HCT116 (cell line): ENCODE data around the gene POU2AF1. TPM values are rescaled to one million over a fixed set of nuclear protein-coding genes. Genes with fewer than 3 reads are reported as not detected.

ENCODE experiments used
- ATAC-seq: fragments of 200-7000 bp; cut with Tn5 transposase; 2 replicates; pipeline ENCODE4 v1.9.1; 2020; ENCODE audit warnings: mild to moderate bottlenecking, moderate library complexity
- BruUV-seq: library from RNA; stranded (reverse); fragments of 400-500 nt; replicated peaks from 2 replicates; lab custom pipeline; 2021; lab: Mats Ljungman, UMichigan
- CTCF ChIA-PET: fragments of 300-600 bp; sonication (Branson Sonifier 250); formaldehyde crosslinking; loops from one replicate; lab custom pipeline; 2021; ENCODE audit warnings: antibody characterized with exemption; lab: Charles Lee
- POLR2A ChIA-PET: fragments of 300-600, 350-600 bp; sonication (Branson Sonifier 250); formaldehyde crosslinking; loops from one replicate; lab custom pipeline; 2021; ENCODE audit warnings: antibody characterized with exemption; lab: Charles Lee
- RAD21 ChIA-PET, 2 experiments: fragments of 300-600 bp; sonication (Branson Sonifier 250); formaldehyde crosslinking; loops; one replicate each; lab custom pipeline; 2023; ENCODE audit warnings: low total read pairs in 2 of 2; ENCODE audit not compliant: uncharacterized antibody in 2 of 2, unreplicated experiment in 2 of 2, low non-redundant PET in 1 of 2; lab: Charles Lee
- DNase-seq: peaks from one replicate; pipeline ENCODE4 v3.0.0-alpha.2; 2010; ENCODE audit warnings: low read depth, low spot score
- H2AFZ ChIP-seq: fragments of 200-600 bp; shearing (Covaris generic), sonication (generic); 2 replicates; pipeline ENCODE4 v1.6.1; 2017; ENCODE audit warnings: low read depth, mixed run types, mixed read lengths, antibody characterized with exemption, low read length; ENCODE audit not compliant: poor library complexity, severe bottlenecking
- H3K27ac ChIP-seq: 2 replicates; pipeline ENCODE4 v1.5.1; 2012; ENCODE audit warnings: low read depth, low read length
- H3K27me3 ChIP-seq: fragments of 200-600 bp; sonication (generic); 2 replicates; pipeline ENCODE4 v1.6.1; 2016; ENCODE audit warnings: mixed run types, low read length, mixed read lengths; ENCODE audit not compliant: insufficient read depth
- H3K36me3 ChIP-seq, 2 experiments: fragments of 200-500 bp in 1 of 2; fragments of 200-600 bp in 1 of 2; sonication (Bioruptor generic) in 1 of 2; sonication (generic) in 1 of 2; 2 replicates each; pipeline versions ENCODE4 v1.5.1 to v1.6.1; 2014 to 2016; ENCODE audit warnings: low read length in 2 of 2, inconsistent platforms in 1 of 2, mixed read lengths in 1 of 2, mixed run types in 1 of 2; ENCODE audit not compliant: insufficient read depth in 2 of 2, control insufficient read depth in 1 of 2
- H3K4me1 ChIP-seq, 2 experiments: fragments of 200-600 bp in 1 of 2; sonication (generic) in 1 of 2; 2 replicates each; pipeline versions ENCODE4 v1.5.1 to v1.6.1; 2012 to 2017; ENCODE audit warnings: low read length in 2 of 2, inconsistent platforms in 1 of 2, mild to moderate bottlenecking in 1 of 2, mixed read lengths in 1 of 2, mixed run types in 1 of 2, moderate library complexity in 1 of 2; ENCODE audit not compliant: insufficient read depth in 2 of 2, control insufficient read depth in 1 of 2
- H3K4me2 ChIP-seq: fragments of 200-600 bp; sonication (generic); 2 replicates; pipeline ENCODE4 v1.6.1; 2017; ENCODE audit warnings: mixed run types, low read length, mixed read lengths
- H3K4me3 ChIP-seq, 2 experiments: fragments of 200-600 bp in 1 of 2; sonication (generic) in 1 of 2; replicated peaks in 1 of 2; 2 replicates each; pipeline ENCODE4 v1.5.1; 2011 to 2016; ENCODE audit warnings: low read length in 2 of 2, control low read depth in 1 of 2, low read depth in 1 of 2, mild to moderate bottlenecking in 1 of 2, mixed read lengths in 1 of 2, mixed run types in 1 of 2
- H3K79me2 ChIP-seq: fragments of 200-600 bp; sonication (generic); 2 replicates; pipeline ENCODE4 v1.6.1; 2017; ENCODE audit warnings: mild to moderate bottlenecking, mixed run types, low read length, moderate library complexity, mixed read lengths; ENCODE audit not compliant: insufficient read depth
- H3K9ac ChIP-seq: fragments of 200-600 bp; sonication (generic); 2 replicates; pipeline ENCODE4 v1.6.1; 2016; ENCODE audit warnings: low read length, mixed read lengths
- H3K9me2 ChIP-seq: fragments of 200-600 bp; sonication (generic), shearing (Covaris generic); 2 replicates; pipeline ENCODE4 v1.6.1; 2017; ENCODE audit warnings: mixed run types, mild to moderate bottlenecking, moderate library complexity; ENCODE audit not compliant: insufficient read depth
- H3K9me3 ChIP-seq, 2 experiments: fragments of 200-500 bp in 1 of 2; fragments of 200-600 bp in 1 of 2; sonication (Bioruptor generic) in 1 of 2; sonication (generic) in 1 of 2; 2 replicates each; pipeline ENCODE4 v1.6.1; 2014 to 2017; ENCODE audit warnings: low read length in 2 of 2, mixed read lengths in 2 of 2, inconsistent platforms in 1 of 2, low read depth in 1 of 2, mild to moderate bottlenecking in 1 of 2, mixed run types in 1 of 2, moderate library complexity in 1 of 2; ENCODE audit not compliant: control insufficient read depth in 1 of 2, insufficient read depth in 1 of 2
- H4K20me1 ChIP-seq: fragments of 200-600 bp; sonication (generic), shearing (Covaris generic); 2 replicates; pipeline ENCODE4 v1.6.1; 2017; ENCODE audit warnings: mixed run types, mild to moderate bottlenecking, moderate library complexity; ENCODE audit not compliant: insufficient read depth
- CEBPB ChIP-seq: IDR thresholded peaks from 2 replicates; pipeline ENCODE4 v1.6.1; 2012; ENCODE audit warnings: low read depth
- EGR1 ChIP-seq: IDR thresholded peaks from 2 replicates; pipeline ENCODE4 v1.6.1; 2012; ENCODE audit warnings: low read depth
- ELF1 ChIP-seq: IDR thresholded peaks from 2 replicates; pipeline ENCODE4 v1.6.1; 2012; ENCODE audit warnings: low read depth, borderline replicate concordance
- EZH2 ChIP-seq: fragments of 200-600 bp; sonication (generic); IDR thresholded peaks from 2 replicates; pipeline ENCODE4 v1.6.1; 2017; ENCODE audit warnings: antibody characterized with exemption, mixed run types
- EZH2phosphoT487 ChIP-seq: fragments of 200-600 bp; IDR thresholded peaks from 2 replicates; pipeline ENCODE4 v1.6.1; 2018; ENCODE audit warnings: antibody characterized with exemption, borderline replicate concordance
- FOSL1 ChIP-seq: IDR thresholded peaks from 2 replicates; pipeline ENCODE4 v1.6.1; 2012; ENCODE audit warnings: low read depth
- JUND ChIP-seq: IDR thresholded peaks from 2 replicates; pipeline ENCODE4 v1.6.1; 2012
- POLR2A ChIP-seq: IDR thresholded peaks from 2 replicates; pipeline ENCODE4 v1.7.0; 2011; ENCODE audit warnings: borderline replicate concordance; ENCODE audit not compliant: insufficient read depth, insufficient read length; ENCODE audit errors: extremely low read depth
- POLR2AphosphoS5 ChIP-seq: IDR thresholded peaks from 2 replicates; pipeline ENCODE4 v1.6.1; 2011; ENCODE audit warnings: mild to moderate bottlenecking, low read depth, low read length, moderate library complexity
- SIN3A ChIP-seq: IDR thresholded peaks from 2 replicates; pipeline ENCODE4 v1.6.1; 2012; ENCODE audit warnings: low read depth
- TCF7L2 ChIP-seq: IDR thresholded peaks from 2 replicates; pipeline ENCODE4 v1.7.0; 2011; ENCODE audit warnings: borderline replicate concordance, inconsistent platforms; ENCODE audit not compliant: insufficient read depth, insufficient read length; ENCODE audit errors: extremely low read depth
- YY1 ChIP-seq: IDR thresholded peaks from 2 replicates; pipeline ENCODE4 v1.6.1; 2011; ENCODE audit warnings: low read length, low read depth, moderate library complexity, mild to moderate bottlenecking; ENCODE audit not compliant: insufficient replicate concordance; ENCODE audit errors: extremely low read depth
- ZFX ChIP-seq: fragments of 450-650 bp; IDR thresholded peaks from 2 replicates; pipeline ENCODE4 v1.6.1; 2017
- ZNF274 ChIP-seq: fragments of 200-500 bp; sonication (Bioruptor generic); IDR thresholded peaks from 2 replicates; pipeline ENCODE4 v1.6.1; 2014; ENCODE audit warnings: mild to moderate bottlenecking, low read depth, low read length, inconsistent platforms
- intact Hi-C: fragments of 100-400 bp; cut with micrococcal nuclease; formaldehyde crosslinking; loops from 2 replicates; pipeline ENCODE4 v1.10.0; 2022
- total RNA-seq: library from RNA; stranded (reverse); gene quantifications from one replicate; pipeline ENCODE4 v1.2.1, GENCODE V29; 2021; ENCODE audit not compliant: unreplicated experiment
- TF ChIP-seq, protein P1 (sequence below): IDR thresholded peaks from 2 replicates; pipeline ENCODE4 v1.6.1; 2012; ENCODE audit warnings: low read depth
- TF ChIP-seq, protein P2 (sequence below): IDR thresholded peaks from 2 replicates; pipeline ENCODE4 v1.6.1; 2011; ENCODE audit warnings: mild to moderate bottlenecking, low read length, moderate library complexity; ENCODE audit not compliant: insufficient replicate concordance; ENCODE audit errors: extremely low read depth
- TF ChIP-seq, protein P3 (sequence below): IDR thresholded peaks from 2 replicates; pipeline ENCODE4 v1.6.1; 2012

The POU2AF1 gene
- total RNA-seq, 1 experiment from 2014 or later = 0.17 TPM

DNA sequence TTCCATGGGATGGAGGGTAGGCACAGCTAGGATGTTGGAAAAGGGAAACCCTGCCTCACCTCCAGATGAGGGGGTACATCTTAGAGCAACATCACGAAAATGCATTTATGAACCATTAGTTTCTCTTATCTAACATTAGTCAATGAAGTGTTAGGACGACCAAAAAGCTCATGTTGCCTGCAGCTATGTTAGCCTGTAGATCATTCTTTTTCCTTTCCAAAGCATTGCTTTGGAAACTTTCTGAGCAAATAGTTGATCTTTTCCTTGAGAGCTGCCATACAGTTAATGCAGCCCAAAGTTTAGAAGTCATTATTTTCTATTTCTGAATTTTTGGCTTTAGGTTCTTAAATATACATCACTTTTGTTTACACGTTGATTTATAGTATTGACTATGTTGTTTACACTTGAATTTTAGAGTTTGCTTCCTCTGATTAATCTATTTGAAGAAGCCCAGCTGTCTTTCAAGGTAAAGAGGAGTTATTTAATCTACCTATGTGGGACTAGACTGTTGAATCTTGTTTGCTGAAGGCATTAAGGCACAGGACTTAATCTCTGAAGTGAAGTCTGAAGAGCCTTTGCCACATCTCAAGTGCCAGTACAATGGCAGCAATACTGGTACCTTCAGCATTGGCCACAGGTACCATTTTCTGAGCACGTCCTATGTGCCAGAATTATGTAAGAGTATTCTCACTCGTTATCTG is 69.7 kb downstream of the POU2AF1 start:
- no peak for DNase-seq
- H3K9ac ChIP-seq = no peak overlapping the region
- CTCF ChIA-PET = no interaction called here

More for the DNA sequence above, 69.7 kb downstream of the POU2AF1 start:
- no peak overlapping the region for H2AFZ ChIP-seq
- H3K27me3 ChIP-seq = peaks cover 46% of the 10 kb centered on the region
- RAD21 ChIA-PET = no interaction called here
- no peaks in the 10 kb centered on the region for H3K9me2 ChIP-seq
- H3K79me2 ChIP-seq = no peaks in the 10 kb centered on the region
- no peak overlapping the region for H3K4me2 ChIP-seq
- BruUV-seq = no TSS peak
- ATAC-seq = no peak
- TF ChIP-seq CEBPB (no peak), JUND (no peak), SIN3A (no peak), ELF1 (no peak), EZH2phosphoT487 (no peak), POLR2A (no peak), POLR2AphosphoS5 (no peak), TCF7L2 (no peak), FOSL1 (no peak), EGR1 (no peak), ZFX (no peak), YY1 (no peak), EZH2 (no peak), ZNF274 (no peak)
- TF ChIP-seq, protein P1, sequence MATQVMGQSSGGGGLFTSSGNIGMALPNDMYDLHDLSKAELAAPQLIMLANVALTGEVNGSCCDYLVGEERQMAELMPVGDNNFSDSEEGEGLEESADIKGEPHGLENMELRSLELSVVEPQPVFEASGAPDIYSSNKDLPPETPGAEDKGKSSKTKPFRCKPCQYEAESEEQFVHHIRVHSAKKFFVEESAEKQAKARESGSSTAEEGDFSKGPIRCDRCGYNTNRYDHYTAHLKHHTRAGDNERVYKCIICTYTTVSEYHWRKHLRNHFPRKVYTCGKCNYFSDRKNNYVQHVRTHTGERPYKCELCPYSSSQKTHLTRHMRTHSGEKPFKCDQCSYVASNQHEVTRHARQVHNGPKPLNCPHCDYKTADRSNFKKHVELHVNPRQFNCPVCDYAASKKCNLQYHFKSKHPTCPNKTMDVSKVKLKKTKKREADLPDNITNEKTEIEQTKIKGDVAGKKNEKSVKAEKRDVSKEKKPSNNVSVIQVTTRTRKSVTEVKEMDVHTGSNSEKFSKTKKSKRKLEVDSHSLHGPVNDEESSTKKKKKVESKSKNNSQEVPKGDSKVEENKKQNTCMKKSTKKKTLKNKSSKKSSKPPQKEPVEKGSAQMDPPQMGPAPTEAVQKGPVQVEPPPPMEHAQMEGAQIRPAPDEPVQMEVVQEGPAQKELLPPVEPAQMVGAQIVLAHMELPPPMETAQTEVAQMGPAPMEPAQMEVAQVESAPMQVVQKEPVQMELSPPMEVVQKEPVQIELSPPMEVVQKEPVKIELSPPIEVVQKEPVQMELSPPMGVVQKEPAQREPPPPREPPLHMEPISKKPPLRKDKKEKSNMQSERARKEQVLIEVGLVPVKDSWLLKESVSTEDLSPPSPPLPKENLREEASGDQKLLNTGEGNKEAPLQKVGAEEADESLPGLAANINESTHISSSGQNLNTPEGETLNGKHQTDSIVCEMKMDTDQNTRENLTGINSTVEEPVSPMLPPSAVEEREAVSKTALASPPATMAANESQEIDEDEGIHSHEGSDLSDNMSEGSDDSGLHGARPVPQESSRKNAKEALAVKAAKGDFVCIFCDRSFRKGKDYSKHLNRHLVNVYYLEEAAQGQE = no peak
- TF ChIP-seq, protein P2, sequence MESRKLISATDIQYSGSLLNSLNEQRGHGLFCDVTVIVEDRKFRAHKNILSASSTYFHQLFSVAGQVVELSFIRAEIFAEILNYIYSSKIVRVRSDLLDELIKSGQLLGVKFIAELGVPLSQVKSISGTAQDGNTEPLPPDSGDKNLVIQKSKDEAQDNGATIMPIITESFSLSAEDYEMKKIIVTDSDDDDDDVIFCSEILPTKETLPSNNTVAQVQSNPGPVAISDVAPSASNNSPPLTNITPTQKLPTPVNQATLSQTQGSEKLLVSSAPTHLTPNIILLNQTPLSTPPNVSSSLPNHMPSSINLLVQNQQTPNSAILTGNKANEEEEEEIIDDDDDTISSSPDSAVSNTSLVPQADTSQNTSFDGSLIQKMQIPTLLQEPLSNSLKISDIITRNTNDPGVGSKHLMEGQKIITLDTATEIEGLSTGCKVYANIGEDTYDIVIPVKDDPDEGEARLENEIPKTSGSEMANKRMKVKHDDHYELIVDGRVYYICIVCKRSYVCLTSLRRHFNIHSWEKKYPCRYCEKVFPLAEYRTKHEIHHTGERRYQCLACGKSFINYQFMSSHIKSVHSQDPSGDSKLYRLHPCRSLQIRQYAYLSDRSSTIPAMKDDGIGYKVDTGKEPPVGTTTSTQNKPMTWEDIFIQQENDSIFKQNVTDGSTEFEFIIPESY = no peak
- TF ChIP-seq, protein P3, sequence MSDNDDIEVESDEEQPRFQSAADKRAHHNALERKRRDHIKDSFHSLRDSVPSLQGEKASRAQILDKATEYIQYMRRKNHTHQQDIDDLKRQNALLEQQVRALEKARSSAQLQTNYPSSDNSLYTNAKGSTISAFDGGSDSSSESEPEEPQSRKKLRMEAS = no peak
- no peaks in the 10 kb centered on the region for H4K20me1 ChIP-seq
- no peaks in the 10 kb centered on the region for H3K36me3 ChIP-seq
- POLR2A ChIA-PET = no interaction called here
- no peak overlapping the region for H3K27ac ChIP-seq
- no peak overlapping the region for H3K4me3 ChIP-seq
- intact Hi-C loops = no loop called here
- H3K9me3 ChIP-seq = no peaks in the 10 kb centered on the region
- no peaks in the 10 kb centered on the region; a peak in 1 of 4 replicates for H3K4me1 ChIP-seq
